Activated naive CD4-positive, alpha-beta T cell treated with anti-CD3 and anti-CD28 coated beads for 36 hours (primary cell): ENCODE measurements around the gene RAB34. TPM values are rescaled to one million over a fixed set of nuclear protein-coding genes. Genes with fewer than 3 reads are reported as not detected.
"Not testable (repeated sequence)": the region's sequence is repeated elsewhere in the genome, so short reads cannot be mapped to it uniquely, and the experiment has no call there.

Source experiments
- CTCF ChIA-PET: fragments of 350-600 bp; sonication (Branson Sonifier 250); formaldehyde crosslinking; loops from one replicate; lab custom pipeline; 2021; ENCODE audit warnings: antibody characterized with exemption; lab: Charles Lee
- DNase-seq: peaks from one replicate; pipeline ENCODE4 v3.0.0-alpha.2; 2020
- H3K27ac Mint-ChIP-seq: one replicate; pipeline ENCODE4 v1.8.0; 2021; ENCODE audit warnings: mild to moderate bottlenecking, mixed read lengths
- H3K27me3 Mint-ChIP-seq: one replicate; pipeline ENCODE4 v1.8.0; 2021; ENCODE audit warnings: low read depth, mixed read lengths
- H3K36me3 Mint-ChIP-seq: one replicate; pipeline ENCODE4 v1.8.0; 2021; ENCODE audit warnings: low read depth, mixed read lengths
- H3K4me1 Mint-ChIP-seq: one replicate; pipeline ENCODE4 v1.8.0; 2021; ENCODE audit warnings: low read depth, mixed read lengths
- H3K4me3 Mint-ChIP-seq: one replicate; pipeline ENCODE4 v1.8.0; 2021; ENCODE audit warnings: mild to moderate bottlenecking, moderate library complexity, mixed read lengths
- H3K9me3 Mint-ChIP-seq: one replicate; pipeline ENCODE4 v1.8.0; 2021; ENCODE audit warnings: mixed read lengths
- intact Hi-C: fragments of 100-400 bp; cut with micrococcal nuclease; formaldehyde crosslinking; loops from one replicate; pipeline ENCODE4 v1.15.1; 2023
- total RNA-seq, 2 experiments: library from RNA; stranded (reverse); gene quantifications; one replicate each; pipeline ENCODE4 v1.2.3, GENCODE V29; 2021

RAB34 gene
- total RNA-seq, 2 experiments from 2014 or later = 10.2 to 12.3 TPM

DNA sequence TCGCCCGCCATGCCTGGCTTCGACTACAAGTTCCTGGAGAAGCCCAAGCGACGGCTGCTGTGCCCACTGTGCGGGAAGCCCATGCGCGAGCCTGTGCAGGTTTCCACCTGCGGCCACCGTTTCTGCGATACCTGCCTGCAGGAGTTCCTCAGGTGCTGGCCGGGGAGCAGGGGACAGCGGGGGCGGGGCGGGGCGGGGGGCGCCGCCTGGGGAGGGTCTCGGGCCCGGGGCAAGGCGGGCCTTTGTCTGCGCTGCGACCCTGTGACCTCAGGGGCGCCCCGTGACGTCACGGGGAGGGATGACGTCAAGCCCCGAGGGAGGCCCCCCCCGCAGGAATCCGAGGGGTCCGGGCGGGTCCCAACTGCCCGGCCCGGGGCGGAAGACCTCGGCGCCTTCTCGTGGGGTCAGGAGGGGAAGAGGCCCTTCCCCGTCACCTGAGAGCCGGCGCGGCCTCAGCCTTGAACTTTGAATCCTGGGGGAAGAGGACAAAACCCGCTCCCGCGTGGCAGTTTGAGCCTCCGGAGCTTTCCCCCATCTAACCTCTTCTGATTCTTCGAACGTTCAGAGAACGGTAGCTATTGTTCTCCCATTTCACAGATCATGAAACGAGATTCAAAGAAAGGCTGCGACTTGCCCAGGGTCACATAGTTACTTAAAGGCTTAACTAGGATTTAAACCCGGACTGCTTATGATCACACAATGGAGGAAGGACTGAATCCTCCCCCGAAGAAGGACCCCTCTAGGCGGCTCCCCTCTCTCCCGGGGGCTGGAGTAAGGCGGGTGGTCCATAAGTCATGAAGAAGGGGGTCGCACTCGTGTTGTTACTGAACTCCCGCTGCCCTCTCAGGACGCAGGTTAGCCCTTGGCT lies 26.7 kb upstream of the RAB34 start:
- Mint-ChIP-seq H3K27ac (peak overlapping the region; percentile 85), H3K4me1 (peaks cover 40% of the 10 kb centered on the region), H3K36me3 (peaks cover 29% of the 10 kb centered on the region), H3K4me3 (peak overlapping the region; percentile 91), H3K27me3 (no peaks in the 10 kb centered on the region), H3K9me3 (peaks cover 3% of the 10 kb centered on the region)
- intact Hi-C loops = no loop called here
- peak; percentile 72 for DNase-seq
- CTCF ChIA-PET = interaction anchor here (1.5 to 14.2 kb wide), 3 partner anchors 7 to 20 kb away, joined by 3 to 353 read pairs (median 30); partner anchors contain the start of genes NEK8 and TLCD1

DNA sequence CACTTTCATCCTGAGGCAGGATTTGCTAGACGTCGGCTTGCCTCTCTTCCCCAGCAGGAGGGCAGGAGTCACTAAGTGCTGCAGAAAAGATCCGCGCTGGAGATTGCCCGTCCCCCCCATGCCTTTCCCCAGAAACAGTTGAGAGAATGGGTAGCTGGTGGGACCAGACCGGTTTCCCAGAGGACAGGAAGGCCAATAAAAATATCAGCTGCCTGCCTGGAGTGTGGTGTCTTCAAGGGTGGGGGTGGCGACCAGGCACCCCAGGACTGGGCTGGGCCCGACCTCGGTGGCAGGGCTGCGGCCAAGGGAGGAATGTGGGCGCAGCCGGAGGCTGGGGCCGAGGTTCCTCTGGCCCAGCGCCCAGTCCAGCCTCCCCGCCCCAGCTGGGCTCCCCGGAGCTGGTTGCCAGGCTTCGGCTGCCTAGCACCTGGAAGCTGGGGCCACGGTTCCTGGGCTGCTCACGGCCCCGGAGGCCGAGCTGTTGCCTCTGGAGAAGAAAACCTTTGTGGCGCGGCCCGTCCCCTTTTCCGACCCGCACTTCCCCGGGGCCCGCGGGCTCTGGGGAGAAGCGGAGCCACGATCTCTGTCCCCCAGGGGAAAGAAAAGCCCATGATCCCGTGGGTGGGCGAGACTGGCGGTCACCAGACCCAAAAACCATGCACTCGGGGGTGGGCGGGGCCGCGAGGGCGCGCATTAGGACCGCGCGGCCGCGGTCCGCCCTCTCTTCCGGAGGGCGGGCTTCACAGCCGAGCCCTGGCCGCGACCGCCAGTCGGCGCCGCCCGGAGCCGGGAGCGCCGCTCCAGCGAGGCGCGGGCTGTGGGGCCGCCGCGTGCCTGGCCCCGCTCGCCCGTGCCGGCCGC lies 25.8 kb upstream of the RAB34 start, which contains the start of gene TRAF4:
Gene TRAF4, plus strand, starts transcription at position 769 of the 861 bp plus-strand sequence. CDS start 102 bp downstream, outside the sequence.
- H3K36me3 Mint-ChIP-seq = peaks cover 25% of the 10 kb centered on the region
- CTCF ChIA-PET = interaction anchor here (0.6 to 14.2 kb wide), 4 partner anchors 7 to 190 kb away, joined by 3 to 353 read pairs (median 17); partner anchors contain the start of genes NEK8 and TLCD1
- DNase-seq = peak; percentile 74
- intact Hi-C loops = loop anchor here (1.0 kb wide), 2 partner anchors 15 to 209 kb away; partner anchors contain the start of gene NEK8
- peaks cover 4% of the 10 kb centered on the region for H3K9me3 Mint-ChIP-seq
- H3K27me3 Mint-ChIP-seq = no peaks in the 10 kb centered on the region
- H3K4me1 Mint-ChIP-seq = peaks cover 45% of the 10 kb centered on the region
- H3K4me3 Mint-ChIP-seq = peak within 1 kb of the TSS; percentile 91
- peak within 1 kb of the TSS; percentile 85 for H3K27ac Mint-ChIP-seq

DNA sequence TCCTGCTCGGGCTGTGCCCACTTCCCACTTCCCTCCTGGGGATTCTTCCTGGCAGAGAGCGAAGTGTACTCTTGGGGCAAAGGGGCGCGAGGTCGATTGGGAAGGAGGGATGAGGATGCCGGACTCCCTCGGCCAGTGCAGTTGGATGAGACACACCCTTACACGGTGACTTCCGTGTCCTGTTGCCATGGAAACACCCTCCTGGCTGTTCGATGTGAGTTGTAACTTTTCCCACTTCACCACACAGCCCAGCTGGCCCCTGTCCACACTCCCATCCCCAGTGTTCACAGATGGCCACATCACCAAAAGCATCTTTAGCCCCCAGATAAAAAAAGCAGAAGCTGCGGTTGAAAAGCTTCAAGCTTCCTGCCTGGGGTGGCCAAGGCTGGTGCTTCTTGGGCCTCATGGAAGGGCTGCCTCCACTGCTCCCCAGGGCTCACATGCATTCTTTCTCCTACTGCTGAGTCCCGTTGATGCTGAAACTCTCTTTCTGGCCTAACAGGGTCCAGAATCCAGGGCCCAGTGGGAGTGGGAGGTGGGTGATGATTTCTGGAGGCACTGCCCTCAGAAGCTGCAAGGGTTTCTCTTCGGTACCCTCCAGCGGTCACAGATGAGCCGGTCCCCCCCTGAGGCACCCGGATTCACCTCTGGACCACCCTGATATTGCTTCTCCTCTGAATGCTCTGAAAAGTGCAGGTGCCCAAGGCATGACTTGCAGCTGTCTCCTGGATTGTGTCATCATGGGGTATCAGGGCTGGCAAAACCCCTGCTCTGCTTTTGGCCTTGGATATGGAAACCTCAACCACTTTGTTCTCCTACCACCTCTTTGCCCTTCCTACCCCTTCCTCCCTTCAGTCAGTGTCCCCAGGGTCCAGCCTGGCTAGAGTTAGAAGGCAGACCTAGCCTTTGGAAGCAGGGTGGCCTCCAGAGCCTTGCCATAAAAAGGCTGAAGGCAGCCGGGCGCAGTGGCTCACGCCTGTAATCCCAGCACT lies 24.0 kb upstream of the RAB34 start:
- CTCF ChIA-PET = interaction anchor here (0.7 to 14.2 kb wide), 3 partner anchors 9 to 33 kb away, joined by 3 to 353 read pairs (median 30); partner anchors contain the start of genes NEK8 and TLCD1
- H3K9me3 Mint-ChIP-seq = peaks cover 4% of the 10 kb centered on the region
- no peak for DNase-seq
- H3K27ac Mint-ChIP-seq = no peak overlapping the region
- peaks cover 39% of the 10 kb centered on the region for H3K4me1 Mint-ChIP-seq
- intact Hi-C loops = no loop called here
- no peaks in the 10 kb centered on the region for H3K27me3 Mint-ChIP-seq
- peaks cover 25% of the 10 kb centered on the region for H3K36me3 Mint-ChIP-seq
- H3K4me3 Mint-ChIP-seq = peak overlapping the region; percentile 5

DNA sequence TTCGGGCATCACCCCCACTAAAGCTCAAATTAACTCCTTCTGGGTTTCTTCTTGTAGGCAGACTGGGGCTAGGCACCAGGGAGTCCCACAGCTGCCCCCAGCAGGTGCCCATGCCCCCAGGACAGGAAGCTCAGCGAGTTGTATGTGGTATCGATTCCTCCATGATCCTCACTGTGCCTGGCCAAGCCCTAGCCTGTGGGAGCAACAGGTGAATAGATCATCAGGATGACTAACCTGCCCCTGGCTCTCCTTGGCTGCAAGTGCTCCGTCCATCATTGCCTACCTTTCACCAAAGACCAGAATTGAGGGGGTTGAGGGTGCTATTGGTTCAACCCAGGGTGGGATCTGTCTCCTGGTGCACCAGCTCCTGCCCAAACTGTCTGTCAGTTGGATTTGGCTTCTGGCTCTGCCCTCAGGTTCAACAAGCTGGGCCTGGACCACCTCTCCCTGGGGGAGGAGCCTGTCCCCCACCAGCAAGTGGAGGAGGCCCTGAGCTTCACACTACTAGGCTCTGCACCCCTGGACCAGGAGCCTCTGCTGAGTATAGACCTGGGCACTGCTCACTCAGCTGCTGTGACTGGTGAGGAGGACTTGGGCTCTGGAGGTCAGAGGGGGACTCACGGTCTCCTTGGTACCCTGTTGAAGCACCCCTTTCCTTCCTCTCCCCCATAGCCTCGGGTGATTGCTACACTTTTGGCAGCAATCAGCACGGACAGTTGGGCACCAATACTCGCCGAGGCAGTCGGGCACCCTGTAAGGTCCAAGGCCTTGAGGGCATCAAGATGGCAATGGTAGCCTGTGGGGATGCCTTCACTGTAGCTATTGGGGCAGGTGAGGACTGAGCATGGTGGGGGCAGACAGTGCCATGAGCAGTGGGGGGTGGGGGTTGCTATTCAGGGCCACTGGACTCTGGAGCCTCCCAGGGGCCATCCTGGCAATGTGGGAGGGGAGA lies 23.0 kb upstream of the RAB34 start:
- CTCF ChIA-PET = interaction anchor here (0.7 to 14.2 kb wide), 5 partner anchors 10 to 34 kb away, joined by 3 to 353 read pairs (median 12); partner anchors contain the start of genes NEK8 and TLCD1
- Mint-ChIP-seq H3K36me3 (peaks cover 20% of the 10 kb centered on the region), H3K9me3 (peaks cover 4% of the 10 kb centered on the region), H3K27ac (no peak overlapping the region), H3K4me1 (peaks cover 31% of the 10 kb centered on the region), H3K4me3 (no peak overlapping the region), H3K27me3 (no peaks in the 10 kb centered on the region)
- no peak for DNase-seq
- intact Hi-C loops = no loop called here

DNA sequence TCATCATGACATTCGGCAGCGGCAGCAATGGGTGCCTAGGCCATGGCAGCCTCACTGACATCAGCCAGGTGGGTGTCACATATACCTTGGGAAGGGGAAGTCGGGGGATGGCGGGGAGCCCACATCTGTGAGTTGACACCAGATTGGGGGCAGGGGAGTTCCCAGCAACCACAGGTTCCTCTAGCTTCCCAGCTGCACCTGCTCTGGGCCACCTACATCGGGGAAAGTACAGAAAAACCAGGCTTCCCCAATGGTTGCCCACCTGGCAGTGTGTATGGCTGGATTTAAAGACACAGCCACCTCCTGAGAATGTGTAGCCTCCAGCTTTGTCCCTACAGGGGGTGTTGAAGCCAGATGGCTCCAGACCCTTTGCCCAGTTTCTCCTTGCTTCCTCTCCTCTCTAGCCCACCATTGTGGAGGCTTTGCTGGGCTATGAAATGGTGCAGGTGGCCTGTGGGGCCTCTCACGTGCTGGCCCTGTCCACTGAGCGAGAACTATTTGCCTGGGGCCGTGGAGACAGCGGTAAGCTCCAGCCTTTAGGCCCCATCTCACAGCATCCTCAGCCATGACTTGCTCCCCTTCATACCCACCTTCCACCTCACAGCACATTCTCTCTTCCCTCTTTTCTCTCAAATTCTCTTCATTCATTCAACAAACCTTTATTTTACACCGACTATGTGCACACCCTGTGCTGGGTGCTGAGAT lies 21.2 kb upstream of the RAB34 start:
- CTCF ChIA-PET = interaction anchor here (1.0 to 5.4 kb wide), 2 partner anchors 12 kb away, joined by 6 to 30 read pairs; partner anchors contain the start of gene TLCD1
- DNase-seq = peak; percentile 77
- Mint-ChIP-seq H3K27ac (peak overlapping the region; percentile 83), H3K27me3 (no peaks in the 10 kb centered on the region), H3K4me3 (no peak overlapping the region), H3K36me3 (peaks cover 9% of the 10 kb centered on the region), H3K9me3 (peaks cover 4% of the 10 kb centered on the region), H3K4me1 (peaks cover 26% of the 10 kb centered on the region)
- intact Hi-C loops = loop anchor here (1.0 kb wide), 1 partner anchor 11 kb away; the partner anchor contains the start of gene NEK8

DNA sequence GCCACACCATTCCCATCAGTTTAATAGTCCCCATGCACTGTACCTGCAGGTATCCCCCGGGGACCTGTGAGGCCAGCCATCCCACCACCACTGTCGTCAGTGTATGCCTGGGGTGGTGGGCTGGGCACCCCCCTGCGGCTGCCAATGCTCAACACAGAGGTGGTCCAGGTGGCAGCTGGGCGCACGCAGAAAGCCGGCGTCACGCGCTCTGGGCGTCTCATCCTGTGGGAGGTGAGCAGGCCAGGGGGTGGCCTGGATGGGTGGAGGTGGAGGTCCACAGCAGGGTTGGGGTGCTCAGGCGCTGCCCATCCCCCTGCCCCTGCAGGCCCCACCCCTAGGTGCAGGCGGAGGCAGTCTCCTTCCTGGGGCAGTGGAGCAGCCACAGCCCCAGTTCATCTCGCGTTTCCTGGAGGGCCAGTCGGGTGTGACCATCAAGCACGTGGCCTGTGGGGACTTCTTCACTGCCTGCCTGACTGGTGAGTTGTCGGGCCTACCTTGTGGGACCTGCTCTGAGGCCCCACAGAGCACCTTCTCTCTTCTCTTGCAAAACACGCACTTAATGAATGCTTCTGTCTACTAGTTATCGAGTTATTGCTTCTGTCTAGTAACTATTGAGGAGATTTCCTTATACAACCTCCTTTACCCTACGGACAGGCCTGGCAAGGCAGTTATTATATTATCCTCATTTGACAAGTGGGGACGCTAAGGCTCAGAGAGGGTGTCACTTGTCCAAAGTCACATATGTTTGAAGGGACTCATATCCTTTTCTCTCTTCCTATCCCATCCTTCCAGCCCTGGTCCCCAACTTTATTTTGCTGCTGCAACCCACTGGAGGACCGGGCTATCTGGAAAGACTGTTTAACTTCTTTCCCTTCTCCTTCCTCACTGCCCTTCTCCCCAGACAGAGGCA lies 20.4 kb upstream of the RAB34 start:
- Mint-ChIP-seq H3K36me3 (peaks cover 9% of the 10 kb centered on the region), H3K27me3 (no peaks in the 10 kb centered on the region), H3K27ac (peak overlapping the region; percentile 65), H3K4me3 (no peak overlapping the region), H3K4me1 (peaks cover 26% of the 10 kb centered on the region), H3K9me3 (peaks cover 4% of the 10 kb centered on the region)
- CTCF ChIA-PET = no interaction called here
- DNase-seq = no peak
- intact Hi-C loops = loop anchor here (1.0 kb wide), 1 partner anchor 10 kb away; the partner anchor contains the start of gene NEK8

DNA sequence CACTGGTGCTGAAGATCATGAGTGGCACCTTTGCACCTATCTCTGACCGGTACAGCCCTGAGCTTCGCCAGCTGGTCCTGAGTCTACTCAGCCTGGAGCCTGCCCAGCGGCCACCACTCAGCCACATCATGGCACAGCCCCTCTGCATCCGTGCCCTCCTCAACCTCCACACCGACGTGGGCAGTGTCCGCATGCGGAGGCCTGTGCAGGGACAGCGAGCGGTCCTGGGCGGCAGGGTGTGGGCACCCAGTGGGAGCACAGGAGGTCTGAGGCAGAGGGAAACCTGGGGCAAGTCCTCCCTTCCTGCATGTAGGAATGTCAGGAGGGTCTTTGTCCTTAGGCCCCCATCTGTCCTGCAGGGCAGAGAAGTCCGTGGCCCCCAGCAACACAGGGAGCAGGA lies 19.6 kb upstream of the RAB34 start:
- peaks cover 4% of the 10 kb centered on the region for H3K9me3 Mint-ChIP-seq
- H3K27ac Mint-ChIP-seq = no peak overlapping the region
- peaks cover 9% of the 10 kb centered on the region for H3K36me3 Mint-ChIP-seq
- no peak for DNase-seq
- H3K27me3 Mint-ChIP-seq = no peaks in the 10 kb centered on the region
- intact Hi-C loops = no loop called here
- peaks cover 24% of the 10 kb centered on the region for H3K4me1 Mint-ChIP-seq
- CTCF ChIA-PET = no interaction called here
- no peak overlapping the region for H3K4me3 Mint-ChIP-seq

DNA sequence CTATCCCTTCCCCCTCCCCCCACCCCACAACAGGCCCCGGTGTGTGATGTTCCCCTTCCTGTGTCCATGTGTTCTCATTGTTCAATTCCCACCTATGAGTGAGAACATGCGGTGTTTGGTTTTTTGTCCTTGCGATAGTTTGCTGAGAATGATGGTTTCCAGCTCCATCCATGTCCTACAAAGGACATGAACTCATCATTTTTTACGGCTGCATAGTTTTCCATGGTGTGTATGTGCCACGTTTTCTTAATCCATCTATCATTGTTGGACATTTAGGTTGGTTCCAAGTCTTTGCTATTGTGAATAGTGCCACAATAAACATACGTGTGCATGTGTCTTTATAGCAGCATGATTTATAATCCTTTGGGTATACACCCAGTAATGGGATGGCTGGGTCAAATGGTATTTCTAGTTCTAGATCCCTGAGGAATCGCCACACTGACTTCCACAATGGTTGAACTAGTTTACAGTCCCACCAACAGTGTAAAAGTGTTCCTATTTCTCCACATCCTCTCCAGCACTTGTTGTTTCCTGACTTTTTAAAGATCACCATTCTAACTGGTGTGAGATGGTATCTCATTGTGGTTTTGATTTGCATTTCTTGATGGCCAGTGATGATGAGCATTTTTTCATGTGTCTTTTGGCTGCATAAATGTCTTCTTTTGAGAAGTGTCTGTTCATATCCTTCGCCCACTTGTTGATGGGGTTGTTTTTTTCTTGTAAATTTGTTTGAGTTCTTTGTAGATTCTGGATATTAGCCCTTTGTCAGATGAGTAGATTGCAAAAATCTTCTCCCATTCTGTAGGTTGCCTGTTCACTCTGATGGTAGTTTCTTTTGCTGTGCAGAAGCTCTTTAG lies 18.5 kb upstream of the RAB34 start:
- H3K27me3 Mint-ChIP-seq, H3K36me3 Mint-ChIP-seq: not testable (repeated sequence)
- peaks cover 20% of the 10 kb centered on the region for H3K4me1 Mint-ChIP-seq

More for the DNA sequence above, 18.5 kb upstream of the RAB34 start:
- DNase-seq, H3K27ac Mint-ChIP-seq, H3K4me3 Mint-ChIP-seq, intact Hi-C loops, H3K9me3 Mint-ChIP-seq: not testable (repeated sequence)
- CTCF ChIA-PET = interaction anchor here (1.0 to 1.7 kb wide), 3 partner anchors 9 to 28 kb away, joined by 3 to 6 read pairs (median 5); no protein-coding TSS in a partner anchor
